HAP-1 (cell line): ENCODE measurements around the gene MITF.

Experiments used
- DNase-seq, 2 experiments: peaks; one replicate each; pipeline ENCODE4 v3.0.0-alpha.2; 2016 to 2020; ENCODE audit warnings: low spot score in 2 of 2
- H3K27me3 ChIP-seq: fragments of 250-450 bp; sonication (Bioruptor Pico); 2 replicates; pipeline ENCODE4 v1.5.1; 2020; ENCODE audit warnings: low read depth, mild to moderate bottlenecking, moderate library complexity
- H3K36me3 ChIP-seq: fragments of 250-450 bp; sonication (Bioruptor Pico); replicated peaks from 2 replicates; pipeline ENCODE4 v1.5.1; 2020; ENCODE audit warnings: mild to moderate bottlenecking
- H3K4me1 ChIP-seq: fragments of 250-450 bp; sonication (Bioruptor Pico); 2 replicates; pipeline ENCODE4 v1.5.1; 2020; ENCODE audit warnings: mild to moderate bottlenecking
- H3K4me3 ChIP-seq: fragments of 250-450 bp; sonication (Bioruptor Pico); 2 replicates; pipeline ENCODE4 v1.5.1; 2020; ENCODE audit warnings: mild to moderate bottlenecking, moderate library complexity
- H3K9me3 ChIP-seq: fragments of 250-450 bp; sonication (Bioruptor Pico); 2 replicates; pipeline ENCODE4 v1.5.1; 2020; ENCODE audit warnings: mild to moderate bottlenecking, moderate library complexity
- in situ Hi-C: fragments of 300-500 bp; cut with MboI; formaldehyde crosslinking; loops from 3 replicates; pipeline ENCODE4 v1.14.3; 2020; ENCODE audit warnings: low sequenced_read_pairs, inconsistent platforms, mixed read lengths

MITF gene

GRCh38 chr3:69772152-69772867, 33.0 kb downstream of the MITF start:
- DNase-seq: no peak
- Histone ChIP-seq H3K4me3 (no peak overlapping the region), H3K4me1 (peaks cover 42% of the 10 kb centered on the region), H3K9me3 (no peaks in the 10 kb centered on the region), H3K36me3 (no peaks in the 10 kb centered on the region), H3K27me3 (no peaks in the 10 kb centered on the region)
- in situ Hi-C loops: no loop called here

GRCh38 chr3:69774029-69774428, 34.8 kb downstream of the MITF start:
- Histone ChIP-seq H3K4me1 (peaks cover 27% of the 10 kb centered on the region), H3K9me3 (no peaks in the 10 kb centered on the region), H3K27me3 (no peaks in the 10 kb centered on the region), H3K4me3 (no peak overlapping the region), H3K36me3 (no peaks in the 10 kb centered on the region)
- in situ Hi-C loops: no loop called here
- DNase-seq: no peak

- H3K27me3 ChIP-seq: no peaks in the 10 kb centered on the region
- no peak overlapping the region for H3K4me3 ChIP-seq
- H3K36me3 ChIP-seq: no peaks in the 10 kb centered on the region
- H3K4me1 ChIP-seq: peaks cover 12% of the 10 kb centered on the region
- DNase-seq: peak in 1 of 2 experiments; percentile 21
- H3K9me3 ChIP-seq: no peaks in the 10 kb centered on the region
- in situ Hi-C loops: no loop called here
Observed at GRCh38 chr3:69775751-69776150, 36.5 kb downstream of the MITF start.

- H3K4me3 ChIP-seq: no peak overlapping the region
- in situ Hi-C loops: no loop called here
- DNase-seq: no peak
- H3K27me3 ChIP-seq: no peaks in the 10 kb centered on the region
- no peaks in the 10 kb centered on the region for H3K36me3 ChIP-seq
- no peaks in the 10 kb centered on the region for H3K9me3 ChIP-seq
- H3K4me1 ChIP-seq: peaks cover 7% of the 10 kb centered on the region
Observed at GRCh38 chr3:69776289-69776688, 37.0 kb downstream of the MITF start.

GRCh38 chr3:69776920-69777581, 37.8 kb downstream of the MITF start:
- peaks cover 4% of the 10 kb centered on the region for H3K4me1 ChIP-seq
- H3K27me3 ChIP-seq: no peaks in the 10 kb centered on the region
- no peaks in the 10 kb centered on the region for H3K36me3 ChIP-seq
- in situ Hi-C loops: no loop called here
- no peaks in the 10 kb centered on the region for H3K9me3 ChIP-seq
- no peak overlapping the region for H3K4me3 ChIP-seq
- DNase-seq: no peak

- in situ Hi-C loops: no loop called here
- Histone ChIP-seq H3K4me1 (peaks cover 4% of the 10 kb centered on the region), H3K4me3 (no peak overlapping the region), H3K36me3 (no peaks in the 10 kb centered on the region), H3K27me3 (no peaks in the 10 kb centered on the region), H3K9me3 (no peaks in the 10 kb centered on the region)
- DNase-seq: no peak
Observed at GRCh38 chr3:69777582-69777967, 38.3 kb downstream of the MITF start.

GRCh38 chr3:69781593-69781992, 42.3 kb downstream of the MITF start:
- Histone ChIP-seq H3K36me3 (no peaks in the 10 kb centered on the region), H3K4me3 (no peak overlapping the region), H3K9me3 (no peaks in the 10 kb centered on the region), H3K4me1 (peaks cover 13% of the 10 kb centered on the region), H3K27me3 (no peaks in the 10 kb centered on the region)
- in situ Hi-C loops: no loop called here
- no peak for DNase-seq

GRCh38 chr3:69784954-69785514, 45.8 kb downstream of the MITF start:
- no peaks in the 10 kb centered on the region for H3K27me3 ChIP-seq
- no peak for DNase-seq
- in situ Hi-C loops: no loop called here
- H3K4me1 ChIP-seq: peaks cover 19% of the 10 kb centered on the region
- no peaks in the 10 kb centered on the region for H3K9me3 ChIP-seq
- no peak overlapping the region for H3K4me3 ChIP-seq
- H3K36me3 ChIP-seq: no peaks in the 10 kb centered on the region

- H3K27me3 ChIP-seq: no peaks in the 10 kb centered on the region
- peaks cover 19% of the 10 kb centered on the region for H3K4me1 ChIP-seq
- no peak for DNase-seq
- no peaks in the 10 kb centered on the region for H3K36me3 ChIP-seq
- H3K9me3 ChIP-seq: no peaks in the 10 kb centered on the region
- in situ Hi-C loops: no loop called here
- H3K4me3 ChIP-seq: no peak overlapping the region
Observed at GRCh38 chr3:69785769-69786320, 46.6 kb downstream of the MITF start.

- in situ Hi-C loops: no loop called here
- Histone ChIP-seq H3K36me3 (no peaks in the 10 kb centered on the region), H3K4me3 (no peak overlapping the region), H3K27me3 (no peaks in the 10 kb centered on the region), H3K9me3 (no peaks in the 10 kb centered on the region), H3K4me1 (peaks cover 23% of the 10 kb centered on the region)
- DNase-seq: no peak
Observed at GRCh38 chr3:69786854-69787253, 47.6 kb downstream of the MITF start.

GRCh38 chr3:69787436-69788168, 48.3 kb downstream of the MITF start:
- Histone ChIP-seq H3K36me3 (no peaks in the 10 kb centered on the region), H3K4me1 (peaks cover 23% of the 10 kb centered on the region), H3K9me3 (no peaks in the 10 kb centered on the region), H3K4me3 (no peak overlapping the region), H3K27me3 (no peaks in the 10 kb centered on the region)
- DNase-seq: no peak
- in situ Hi-C loops: no loop called here

- DNase-seq: peak in 1 of 2 experiments; percentile 28
- Histone ChIP-seq H3K4me1 (peaks cover 10% of the 10 kb centered on the region), H3K9me3 (no peaks in the 10 kb centered on the region), H3K27me3 (no peaks in the 10 kb centered on the region), H3K4me3 (no peak overlapping the region), H3K36me3 (no peaks in the 10 kb centered on the region)
- in situ Hi-C loops: loop anchor here (5.0 kb wide), 1 partner anchor 99 kb away; no protein-coding TSS in a partner anchor
Observed at GRCh38 chr3:69791106-69791505, 51.8 kb downstream of the MITF start.

- peak in 1 of 2 experiments; percentile 46 for DNase-seq
- no peaks in the 10 kb centered on the region for H3K27me3 ChIP-seq
- in situ Hi-C loops: loop anchor here (5.0 kb wide), 1 partner anchor 100 kb away; no protein-coding TSS in a partner anchor
- H3K9me3 ChIP-seq: no peaks in the 10 kb centered on the region
- H3K36me3 ChIP-seq: no peaks in the 10 kb centered on the region
- no peak overlapping the region for H3K4me3 ChIP-seq
- H3K4me1 ChIP-seq: peaks cover 10% of the 10 kb centered on the region
Observed at GRCh38 chr3:69791919-69792399, 52.7 kb downstream of the MITF start.
